ENCODE data around the gene MAPKBP1.

The MAPKBP1 gene

DNA sequence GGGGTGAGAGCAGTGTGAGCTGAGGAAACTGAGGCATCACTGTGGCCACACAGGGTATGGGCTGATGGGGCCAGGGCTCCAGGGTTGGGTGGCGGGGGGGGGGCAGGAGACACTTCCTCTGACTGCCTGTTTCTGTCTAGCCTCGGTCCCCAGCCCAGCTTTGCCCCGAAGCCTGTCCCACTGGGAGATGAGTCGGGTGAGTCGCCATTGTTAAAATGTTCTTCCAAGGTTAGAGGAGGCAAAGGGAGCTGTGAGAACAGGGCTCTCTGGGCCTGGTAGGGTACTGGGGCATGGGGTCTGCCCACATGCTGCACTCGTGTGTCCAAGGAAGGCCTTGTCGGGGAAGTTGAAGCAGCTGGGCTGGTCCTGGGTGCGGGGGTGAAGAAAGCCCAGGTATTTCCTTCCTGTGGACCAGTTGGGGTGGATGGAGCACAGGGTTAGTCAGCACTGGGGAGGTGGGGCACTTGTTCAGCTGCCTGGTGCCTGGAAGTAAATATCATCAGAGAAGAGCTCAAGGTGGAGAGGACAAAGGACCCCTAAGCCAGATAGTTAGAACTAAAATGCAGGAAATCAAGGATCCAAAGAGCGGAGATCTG is 45.3 kb downstream of the MAPKBP1 start:
- TF ChIP-seq, protein P1, sequence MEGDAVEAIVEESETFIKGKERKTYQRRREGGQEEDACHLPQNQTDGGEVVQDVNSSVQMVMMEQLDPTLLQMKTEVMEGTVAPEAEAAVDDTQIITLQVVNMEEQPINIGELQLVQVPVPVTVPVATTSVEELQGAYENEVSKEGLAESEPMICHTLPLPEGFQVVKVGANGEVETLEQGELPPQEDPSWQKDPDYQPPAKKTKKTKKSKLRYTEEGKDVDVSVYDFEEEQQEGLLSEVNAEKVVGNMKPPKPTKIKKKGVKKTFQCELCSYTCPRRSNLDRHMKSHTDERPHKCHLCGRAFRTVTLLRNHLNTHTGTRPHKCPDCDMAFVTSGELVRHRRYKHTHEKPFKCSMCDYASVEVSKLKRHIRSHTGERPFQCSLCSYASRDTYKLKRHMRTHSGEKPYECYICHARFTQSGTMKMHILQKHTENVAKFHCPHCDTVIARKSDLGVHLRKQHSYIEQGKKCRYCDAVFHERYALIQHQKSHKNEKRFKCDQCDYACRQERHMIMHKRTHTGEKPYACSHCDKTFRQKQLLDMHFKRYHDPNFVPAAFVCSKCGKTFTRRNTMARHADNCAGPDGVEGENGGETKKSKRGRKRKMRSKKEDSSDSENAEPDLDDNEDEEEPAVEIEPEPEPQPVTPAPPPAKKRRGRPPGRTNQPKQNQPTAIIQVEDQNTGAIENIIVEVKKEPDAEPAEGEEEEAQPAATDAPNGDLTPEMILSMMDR (IDR thresholded peaks at IDR 0.05): no peak
- TF ChIP-seq ZFX (IDR thresholded peaks at IDR 0.05; ENCODE audit: borderline replicate concordance): no peak
- no peak overlapping the region for H3K27ac ChIP-seq

- TF ChIP-seq, protein P1 (IDR thresholded peaks at IDR 0.05): no peak
- no peak for TF ChIP-seq ZFX (IDR thresholded peaks at IDR 0.05; ENCODE audit: borderline replicate concordance)
- no peak overlapping the region for H3K27ac ChIP-seq
These were observed 46.6 kb downstream of the MAPKBP1 start for GRCh38 chr15:41820791-41821423.

GRCh38 chr15:41821831-41822230 is 47.5 kb downstream of the MAPKBP1 start:
- no peak overlapping the region for H3K27ac ChIP-seq
- no peak for TF ChIP-seq ZFX (IDR thresholded peaks at IDR 0.05; ENCODE audit: borderline replicate concordance)
- TF ChIP-seq, protein P1 (IDR thresholded peaks at IDR 0.05): no peak

GRCh38 chr15:41822471-41822870 is 48.2 kb downstream of the MAPKBP1 start:
- TF ChIP-seq ZFX (IDR thresholded peaks at IDR 0.05; ENCODE audit: borderline replicate concordance): no peak
- TF ChIP-seq, protein P1 (IDR thresholded peaks at IDR 0.05): no peak
- no peak overlapping the region for H3K27ac ChIP-seq

DNA sequence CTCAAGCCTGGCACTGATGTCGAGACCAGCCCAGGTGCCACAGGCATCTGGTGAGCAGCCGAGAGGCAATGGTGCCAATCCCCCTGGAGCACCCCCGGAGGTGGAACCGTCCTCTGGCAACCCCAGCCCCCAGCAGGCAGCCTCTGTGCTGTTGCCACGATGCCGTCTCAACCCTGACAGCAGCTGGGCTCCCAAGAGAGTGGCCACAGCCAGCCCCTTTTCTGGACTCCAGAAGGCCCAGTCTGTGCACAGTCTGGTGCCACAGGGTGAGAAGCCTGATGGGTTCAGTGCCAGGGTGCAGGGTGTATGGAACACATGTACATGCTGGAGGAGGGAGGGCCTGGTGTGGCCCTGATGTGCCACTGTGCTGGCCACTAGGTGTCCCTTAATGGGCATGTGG is 48.7 kb downstream of the MAPKBP1 start:
- H3K27ac ChIP-seq: no peak overlapping the region
- TF ChIP-seq ZFX (IDR thresholded peaks at IDR 0.05; ENCODE audit: borderline replicate concordance): no peak
- TF ChIP-seq, protein P1 (IDR thresholded peaks at IDR 0.05): no peak

DNA sequence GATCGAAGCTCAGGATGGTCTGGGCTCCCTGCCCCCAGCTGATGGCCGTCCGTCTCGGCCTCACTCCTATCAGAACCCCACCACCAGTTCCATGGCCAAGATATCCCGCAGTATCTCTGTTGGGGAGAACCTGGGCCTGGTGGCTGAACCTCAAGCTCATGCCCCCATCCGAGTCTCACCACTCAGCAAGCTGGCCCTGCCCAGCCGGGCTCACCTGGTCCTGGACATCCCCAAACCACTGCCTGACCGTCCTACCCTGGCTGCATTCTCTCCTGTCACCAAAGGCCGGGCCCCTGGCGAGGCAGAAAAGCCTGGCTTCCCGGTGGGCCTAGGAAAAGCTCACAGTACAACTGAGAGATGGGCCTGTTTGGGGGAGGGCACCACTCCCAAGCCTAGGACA is 49.2 kb downstream of the MAPKBP1 start:
- no peak for TF ChIP-seq ZFX (IDR thresholded peaks at IDR 0.05; ENCODE audit: borderline replicate concordance)
- TF ChIP-seq, protein P1 (IDR thresholded peaks at IDR 0.05): no peak

GRCh38 chr15:41824062-41824745 is 49.9 kb downstream of the MAPKBP1 start:
- H3K27ac ChIP-seq: no peak overlapping the region
- TF ChIP-seq, protein P1 (IDR thresholded peaks at IDR 0.05): no peak
- no peak for TF ChIP-seq ZFX (IDR thresholded peaks at IDR 0.05; ENCODE audit: borderline replicate concordance)

More for the DNA sequence above, 49.2 kb downstream of the MAPKBP1 start:
- H3K27ac ChIP-seq: no peak overlapping the region

Data from 22Rv1 (cell line).